HEK293 (cell line): Measurements from ENCODE around the gene PPP1R1B.
A peak's percentile ranks its signal among the peaks of the same experiment; 100 is the strongest.

ENCODE experiments used
- CTCF ChIA-PET: fragments of 350-600 bp; formaldehyde crosslinking; extraction: SDS; loops from one replicate; lab custom pipeline; 2021; ENCODE audit warnings: antibody characterized with exemption; lab: Yijun Ruan, JAX
- POLR2A ChIA-PET: fragments of 300-600 bp; formaldehyde crosslinking; extraction: SDS; loops from one replicate; lab custom pipeline; 2020; ENCODE audit warnings: antibody characterized with exemption, inconsistent platforms; lab: Yijun Ruan, JAX
- H3K27ac ChIP-seq: fragments of 200-500 bp; sonication (Bioruptor generic); 2 replicates; pipeline ENCODE4 v1.5.1; 2014; ENCODE audit warnings: low read depth, low read length, control low read depth, inconsistent platforms; ENCODE audit errors: extremely low read depth
- H3K36me3 ChIP-seq, 2 experiments: fragments of 200-500 bp in 1 of 2; sonication (Bioruptor generic) in 1 of 2; 1 replicate in 1 of 2; 2 replicates in 1 of 2; pipeline ENCODE4 v1.5.1; 2014 to 2017; ENCODE audit warnings: inconsistent platforms in 2 of 2, low read length in 2 of 2; ENCODE audit not compliant: control insufficient read depth in 2 of 2, insufficient read depth in 1 of 2
- H3K4me1 ChIP-seq: fragments of 200-500 bp; sonication (Bioruptor generic); 2 replicates; pipeline ENCODE4 v1.5.1; 2014; ENCODE audit warnings: mild to moderate bottlenecking, low read length, inconsistent platforms; ENCODE audit not compliant: control insufficient read depth, insufficient read depth
- H3K4me3 ChIP-seq: 2 replicates; pipeline ENCODE4 v1.5.1; 2011; ENCODE audit warnings: low read depth, mild to moderate bottlenecking, control low read depth, low read length, moderate library complexity
- H3K9me3 ChIP-seq: fragments of 200-500 bp; sonication (Bioruptor generic); 2 replicates; pipeline ENCODE4 v1.5.1; 2014; ENCODE audit warnings: low read depth, low read length, inconsistent platforms; ENCODE audit not compliant: control insufficient read depth, insufficient read depth
- BCL11A ChIP-seq: fragments of 450-650 bp; formaldehyde crosslinking; IDR thresholded peaks from 2 replicates; pipeline ENCODE4 v1.5.1; 2016; ENCODE audit warnings: low read depth, missing biosample characterization, missing genetic modification characterization
- HOXD13 ChIP-seq: sonication (generic); formaldehyde crosslinking; IDR thresholded peaks from 2 replicates; pipeline ENCODE4 v1.8.0; 2022; ENCODE audit warnings: missing genetic modification reagents, borderline replicate concordance
- KLF7 ChIP-seq: fragments of 450-650 bp; formaldehyde crosslinking; IDR thresholded peaks from 2 replicates; pipeline ENCODE4 v1.5.1; 2016; ENCODE audit warnings: missing biosample characterization, missing genetic modification characterization, borderline replicate concordance
- SP3 ChIP-seq: fragments of 450-650 bp; formaldehyde crosslinking; IDR thresholded peaks from 2 replicates; pipeline ENCODE4 v1.5.1; 2016; ENCODE audit warnings: missing biosample characterization, missing genetic modification characterization
- ZBTB48 ChIP-seq: fragments of 450-650 bp; formaldehyde crosslinking; IDR thresholded peaks from 2 replicates; pipeline ENCODE4 v1.5.1; 2016; ENCODE audit warnings: missing biosample characterization, missing genetic modification characterization
- ZBTB8A ChIP-seq: fragments of 450-650 bp; formaldehyde crosslinking; IDR thresholded peaks from 2 replicates; pipeline ENCODE4 v1.5.1; 2016; ENCODE audit warnings: missing biosample characterization, missing genetic modification characterization
- ZNF335 ChIP-seq: fragments of 450-650 bp; formaldehyde crosslinking; conservative IDR thresholded peaks from 2 replicates; pipeline ENCODE4 v1.5.1; 2016; ENCODE audit warnings: missing biosample characterization, missing genetic modification characterization
- ZNF350 ChIP-seq: fragments of 450-650 bp; formaldehyde crosslinking; IDR thresholded peaks from 2 replicates; pipeline ENCODE4 v1.5.0; 2017; ENCODE audit warnings: missing biosample characterization, mild to moderate bottlenecking, missing genetic modification characterization
- ZNF510 ChIP-seq: fragments of 450-650 bp; formaldehyde crosslinking; IDR thresholded peaks from 2 replicates; pipeline ENCODE4 v1.5.1; 2018; ENCODE audit warnings: mild to moderate bottlenecking, missing genetic modification characterization, missing biosample characterization; ENCODE audit not compliant: insufficient replicate concordance
- ZNF558 ChIP-seq: fragments of 450-650 bp; formaldehyde crosslinking; IDR thresholded peaks from 2 replicates; pipeline ENCODE4 v1.5.1; 2016; ENCODE audit warnings: missing biosample characterization, missing genetic modification characterization
- ZNF561 ChIP-seq: fragments of 450-650 bp; IDR thresholded peaks from 2 replicates; pipeline ENCODE4 v1.5.1; 2018; ENCODE audit warnings: missing biosample characterization, missing genetic modification characterization, borderline replicate concordance
- ZNF624 ChIP-seq: fragments of 450-650 bp; formaldehyde crosslinking; IDR thresholded peaks from 2 replicates; pipeline ENCODE4 v1.5.1; 2017; ENCODE audit warnings: missing biosample characterization, missing genetic modification characterization
- ZNF837 ChIP-seq: fragments of 450-650 bp; formaldehyde crosslinking; IDR thresholded peaks from 2 replicates; pipeline ENCODE4 v1.5.1; 2016; ENCODE audit warnings: missing biosample characterization, missing genetic modification characterization
- ZSCAN30 ChIP-seq: fragments of 450-650 bp; IDR thresholded peaks from 2 replicates; pipeline ENCODE4 v1.5.1; 2018; ENCODE audit warnings: missing biosample characterization, mild to moderate bottlenecking, missing genetic modification characterization, moderate library complexity
- TF ChIP-seq, protein P1 (sequence below): fragments of 450-650 bp; formaldehyde crosslinking; IDR thresholded peaks from 2 replicates; pipeline ENCODE4 v1.5.1; 2017; ENCODE audit warnings: missing biosample characterization, missing genetic modification characterization
- TF ChIP-seq, protein P2 (sequence below): fragments of 450-650 bp; formaldehyde crosslinking; IDR thresholded peaks from 2 replicates; pipeline ENCODE4 v1.5.1; 2016; ENCODE audit warnings: missing biosample characterization, missing genetic modification characterization
- TF ChIP-seq, protein P3 (sequence below): fragments of 450-650 bp; formaldehyde crosslinking; IDR thresholded peaks from 2 replicates; pipeline ENCODE4 v1.5.0; 2017; ENCODE audit warnings: missing biosample characterization, missing genetic modification characterization, borderline replicate concordance
- TF ChIP-seq, protein P4 (sequence below): fragments of 450-650 bp; formaldehyde crosslinking; IDR thresholded peaks from 2 replicates; pipeline ENCODE4 v1.5.1; 2016; ENCODE audit warnings: missing biosample characterization, missing genetic modification characterization
- TF ChIP-seq, protein P5 (sequence below): IDR thresholded peaks from 2 replicates; pipeline ENCODE4 v1.6.1; 2011; ENCODE audit warnings: mild to moderate bottlenecking, low read depth, low read length, borderline replicate concordance

PPP1R1B gene

DNA sequence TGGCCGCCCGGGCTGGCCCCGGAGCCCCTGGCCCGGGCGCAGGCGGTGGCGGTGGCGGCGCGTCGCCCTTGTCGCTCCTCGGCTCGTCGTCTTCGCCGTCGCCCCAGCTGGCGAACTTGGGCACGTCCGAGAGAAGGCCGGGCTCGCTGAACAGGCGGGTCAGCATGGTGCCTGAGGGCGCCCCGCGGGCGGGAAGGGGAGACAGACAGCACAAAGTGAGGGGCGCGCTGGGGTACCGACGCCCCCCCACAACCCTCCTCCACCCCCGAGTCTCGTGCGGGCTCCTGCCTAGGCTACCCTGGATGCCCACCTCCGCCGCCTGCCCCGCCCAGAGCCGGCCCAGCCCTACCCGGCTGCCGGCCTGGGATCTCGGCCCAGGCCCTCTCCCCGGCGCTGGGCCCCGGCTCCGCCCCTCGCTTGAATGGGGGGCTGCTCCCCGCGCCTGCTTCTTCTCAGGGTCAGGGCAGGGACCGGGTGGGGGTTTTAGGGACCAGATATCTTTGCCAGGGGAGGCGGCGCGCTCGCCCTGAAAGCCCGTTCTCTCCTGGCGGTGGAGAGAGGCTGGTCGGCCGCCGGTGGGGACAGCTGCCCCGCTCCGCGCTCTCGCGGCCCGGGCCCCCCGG lies 20.2 kb upstream of the PPP1R1B start (continued):
- TF ChIP-seq, protein P1, sequence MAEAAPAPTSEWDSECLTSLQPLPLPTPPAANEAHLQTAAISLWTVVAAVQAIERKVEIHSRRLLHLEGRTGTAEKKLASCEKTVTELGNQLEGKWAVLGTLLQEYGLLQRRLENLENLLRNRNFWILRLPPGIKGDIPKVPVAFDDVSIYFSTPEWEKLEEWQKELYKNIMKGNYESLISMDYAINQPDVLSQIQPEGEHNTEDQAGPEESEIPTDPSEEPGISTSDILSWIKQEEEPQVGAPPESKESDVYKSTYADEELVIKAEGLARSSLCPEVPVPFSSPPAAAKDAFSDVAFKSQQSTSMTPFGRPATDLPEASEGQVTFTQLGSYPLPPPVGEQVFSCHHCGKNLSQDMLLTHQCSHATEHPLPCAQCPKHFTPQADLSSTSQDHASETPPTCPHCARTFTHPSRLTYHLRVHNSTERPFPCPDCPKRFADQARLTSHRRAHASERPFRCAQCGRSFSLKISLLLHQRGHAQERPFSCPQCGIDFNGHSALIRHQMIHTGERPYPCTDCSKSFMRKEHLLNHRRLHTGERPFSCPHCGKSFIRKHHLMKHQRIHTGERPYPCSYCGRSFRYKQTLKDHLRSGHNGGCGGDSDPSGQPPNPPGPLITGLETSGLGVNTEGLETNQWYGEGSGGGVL (tag by site-specific recombination), result peak; percentile 54
- TF ChIP-seq ZNF561 (tag by site-specific recombination) (no peak), ZNF335 (tag by site-specific recombination) (peak; percentile 98), ZNF558 (tag by site-specific recombination) (no peak), ZBTB48 (tag by site-specific recombination) (peak; percentile 51), ZNF624 (tag by site-specific recombination) (no peak), BCL11A (tag by site-specific recombination) (no peak), ZBTB8A (tag by site-specific recombination) (peak; percentile 87), ZSCAN30 (tag by site-specific recombination) (peak; percentile 37; the same call in 1 of the 2 replicates)
- TF ChIP-seq, protein P2, sequence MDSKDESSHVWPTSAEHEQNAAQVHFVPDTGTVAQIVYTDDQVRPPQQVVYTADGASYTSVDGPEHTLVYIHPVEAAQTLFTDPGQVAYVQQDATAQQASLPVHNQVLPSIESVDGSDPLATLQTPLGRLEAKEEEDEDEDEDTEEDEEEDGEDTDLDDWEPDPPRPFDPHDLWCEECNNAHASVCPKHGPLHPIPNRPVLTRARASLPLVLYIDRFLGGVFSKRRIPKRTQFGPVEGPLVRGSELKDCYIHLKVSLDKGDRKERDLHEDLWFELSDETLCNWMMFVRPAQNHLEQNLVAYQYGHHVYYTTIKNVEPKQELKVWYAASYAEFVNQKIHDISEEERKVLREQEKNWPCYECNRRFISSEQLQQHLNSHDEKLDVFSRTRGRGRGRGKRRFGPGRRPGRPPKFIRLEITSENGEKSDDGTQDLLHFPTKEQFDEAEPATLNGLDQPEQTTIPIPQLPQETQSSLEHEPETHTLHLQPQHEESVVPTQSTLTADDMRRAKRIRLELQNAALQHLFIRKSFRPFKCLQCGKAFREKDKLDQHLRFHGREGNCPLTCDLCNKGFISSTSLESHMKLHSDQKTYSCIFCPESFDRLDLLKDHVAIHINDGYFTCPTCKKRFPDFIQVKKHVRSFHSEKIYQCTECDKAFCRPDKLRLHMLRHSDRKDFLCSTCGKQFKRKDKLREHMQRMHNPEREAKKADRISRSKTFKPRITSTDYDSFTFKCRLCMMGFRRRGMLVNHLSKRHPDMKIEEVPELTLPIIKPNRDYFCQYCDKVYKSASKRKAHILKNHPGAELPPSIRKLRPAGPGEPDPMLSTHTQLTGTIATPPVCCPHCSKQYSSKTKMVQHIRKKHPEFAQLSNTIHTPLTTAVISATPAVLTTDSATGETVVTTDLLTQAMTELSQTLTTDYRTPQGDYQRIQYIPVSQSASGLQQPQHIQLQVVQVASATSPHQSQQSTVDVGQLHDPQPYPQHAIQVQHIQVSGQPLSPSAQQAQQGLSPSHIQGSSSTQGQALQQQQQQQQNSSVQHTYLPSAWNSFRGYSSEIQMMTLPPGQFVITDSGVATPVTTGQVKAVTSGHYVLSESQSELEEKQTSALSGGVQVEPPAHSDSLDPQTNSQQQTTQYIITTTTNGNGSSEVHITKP (tag by site-specific recombination), result peak; percentile 64
- TF ChIP-seq, protein P3, sequence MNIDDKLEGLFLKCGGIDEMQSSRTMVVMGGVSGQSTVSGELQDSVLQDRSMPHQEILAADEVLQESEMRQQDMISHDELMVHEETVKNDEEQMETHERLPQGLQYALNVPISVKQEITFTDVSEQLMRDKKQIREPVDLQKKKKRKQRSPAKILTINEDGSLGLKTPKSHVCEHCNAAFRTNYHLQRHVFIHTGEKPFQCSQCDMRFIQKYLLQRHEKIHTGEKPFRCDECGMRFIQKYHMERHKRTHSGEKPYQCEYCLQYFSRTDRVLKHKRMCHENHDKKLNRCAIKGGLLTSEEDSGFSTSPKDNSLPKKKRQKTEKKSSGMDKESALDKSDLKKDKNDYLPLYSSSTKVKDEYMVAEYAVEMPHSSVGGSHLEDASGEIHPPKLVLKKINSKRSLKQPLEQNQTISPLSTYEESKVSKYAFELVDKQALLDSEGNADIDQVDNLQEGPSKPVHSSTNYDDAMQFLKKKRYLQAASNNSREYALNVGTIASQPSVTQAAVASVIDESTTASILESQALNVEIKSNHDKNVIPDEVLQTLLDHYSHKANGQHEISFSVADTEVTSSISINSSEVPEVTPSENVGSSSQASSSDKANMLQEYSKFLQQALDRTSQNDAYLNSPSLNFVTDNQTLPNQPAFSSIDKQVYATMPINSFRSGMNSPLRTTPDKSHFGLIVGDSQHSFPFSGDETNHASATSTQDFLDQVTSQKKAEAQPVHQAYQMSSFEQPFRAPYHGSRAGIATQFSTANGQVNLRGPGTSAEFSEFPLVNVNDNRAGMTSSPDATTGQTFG (tag by site-specific recombination), result no peak
- TF ChIP-seq, protein P4, sequence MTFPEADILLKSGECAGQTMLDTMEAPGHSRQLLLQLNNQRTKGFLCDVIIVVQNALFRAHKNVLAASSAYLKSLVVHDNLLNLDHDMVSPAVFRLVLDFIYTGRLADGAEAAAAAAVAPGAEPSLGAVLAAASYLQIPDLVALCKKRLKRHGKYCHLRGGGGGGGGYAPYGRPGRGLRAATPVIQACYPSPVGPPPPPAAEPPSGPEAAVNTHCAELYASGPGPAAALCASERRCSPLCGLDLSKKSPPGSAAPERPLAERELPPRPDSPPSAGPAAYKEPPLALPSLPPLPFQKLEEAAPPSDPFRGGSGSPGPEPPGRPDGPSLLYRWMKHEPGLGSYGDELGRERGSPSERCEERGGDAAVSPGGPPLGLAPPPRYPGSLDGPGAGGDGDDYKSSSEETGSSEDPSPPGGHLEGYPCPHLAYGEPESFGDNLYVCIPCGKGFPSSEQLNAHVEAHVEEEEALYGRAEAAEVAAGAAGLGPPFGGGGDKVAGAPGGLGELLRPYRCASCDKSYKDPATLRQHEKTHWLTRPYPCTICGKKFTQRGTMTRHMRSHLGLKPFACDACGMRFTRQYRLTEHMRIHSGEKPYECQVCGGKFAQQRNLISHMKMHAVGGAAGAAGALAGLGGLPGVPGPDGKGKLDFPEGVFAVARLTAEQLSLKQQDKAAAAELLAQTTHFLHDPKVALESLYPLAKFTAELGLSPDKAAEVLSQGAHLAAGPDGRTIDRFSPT (tag by site-specific recombination), result peak; percentile 33; the same call in 1 of the 2 replicates

DNA sequence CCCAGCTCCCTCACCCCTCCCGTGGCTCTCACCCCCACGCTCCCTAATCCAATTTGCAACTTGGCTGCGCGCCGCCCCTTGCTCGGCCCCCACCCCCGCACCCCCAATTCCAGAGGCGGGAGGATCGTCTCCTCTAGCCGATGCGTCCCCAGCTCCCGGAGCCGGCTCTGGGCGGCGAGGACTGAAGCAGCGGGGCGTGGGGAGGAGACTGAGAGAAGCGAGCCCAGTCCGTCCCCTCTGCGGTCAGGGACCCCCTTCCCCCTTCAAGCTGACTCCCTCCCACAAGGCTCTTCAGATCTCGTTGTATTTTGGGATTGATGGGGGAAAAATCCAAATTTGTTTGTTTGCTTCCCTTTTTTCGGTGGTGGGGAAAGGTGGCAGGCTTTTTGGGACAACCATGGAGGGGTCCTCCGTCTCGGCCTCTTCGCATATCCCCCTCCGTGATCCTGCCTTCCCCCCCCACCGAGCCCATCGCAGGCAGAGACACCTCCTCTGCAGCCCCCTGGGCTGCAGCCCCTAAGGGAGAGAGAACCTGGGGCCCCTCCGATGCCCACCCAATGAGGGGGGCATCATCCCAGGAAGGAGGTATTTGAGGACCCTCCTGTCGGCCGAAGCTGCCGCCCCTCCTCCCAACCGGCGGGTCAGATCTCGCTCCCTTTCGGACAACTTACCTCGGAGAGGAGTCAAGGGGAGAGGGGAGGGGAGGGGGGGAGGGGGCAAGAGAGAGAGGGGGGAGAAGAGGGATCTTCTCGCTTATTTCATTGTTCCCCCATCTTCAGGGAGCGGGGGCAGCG lies 19.5 kb upstream of the PPP1R1B start:
- no peaks in the 10 kb centered on the region for H3K9me3 ChIP-seq
- H3K27ac ChIP-seq, result no peak overlapping the region; the same call in 1 of the 2 replicates
- no peaks in the 10 kb centered on the region for H3K36me3 ChIP-seq
- peak overlapping the region; percentile 22 for H3K4me3 ChIP-seq
- peaks cover 24% of the 10 kb centered on the region for H3K4me1 ChIP-seq
- ChIA-PET POLR2A (interaction anchor here (0.6 to 0.8 kb wide), 2 partner anchors 9 to 23 kb away, joined by 3 to 6 read pairs; no protein-coding TSS in a partner anchor), CTCF (interaction anchor here (1.4 to 3.0 kb wide), 2 partner anchors 12 to 15 kb away, joined by 5 to 41 read pairs; no protein-coding TSS in a partner anchor)
- TF ChIP-seq, protein P1 (tag by site-specific recombination), result 0 out of 2 replicates have a peak, but pooled peaks have one; percentile 17
- peak; percentile 22 for TF ChIP-seq ZNF335 (tag by site-specific recombination)
- no peak for TF ChIP-seq ZNF510 (tag by site-specific recombination)
- TF ChIP-seq SP3, result 0 out of 2 replicates have a peak, but pooled peaks have one; percentile 35
- no peak for TF ChIP-seq ZNF837
- TF ChIP-seq HOXD13, result no peak
- TF ChIP-seq ZNF350 (tag by site-specific recombination), result no peak
- TF ChIP-seq KLF7 (tag by site-specific recombination), result no peak
- TF ChIP-seq, protein P5, sequence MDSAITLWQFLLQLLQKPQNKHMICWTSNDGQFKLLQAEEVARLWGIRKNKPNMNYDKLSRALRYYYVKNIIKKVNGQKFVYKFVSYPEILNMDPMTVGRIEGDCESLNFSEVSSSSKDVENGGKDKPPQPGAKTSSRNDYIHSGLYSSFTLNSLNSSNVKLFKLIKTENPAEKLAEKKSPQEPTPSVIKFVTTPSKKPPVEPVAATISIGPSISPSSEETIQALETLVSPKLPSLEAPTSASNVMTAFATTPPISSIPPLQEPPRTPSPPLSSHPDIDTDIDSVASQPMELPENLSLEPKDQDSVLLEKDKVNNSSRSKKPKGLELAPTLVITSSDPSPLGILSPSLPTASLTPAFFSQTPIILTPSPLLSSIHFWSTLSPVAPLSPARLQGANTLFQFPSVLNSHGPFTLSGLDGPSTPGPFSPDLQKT, result no peak
- 0 out of 2 replicates have a peak, but pooled peaks have one; percentile 12 for TF ChIP-seq ZBTB48 (tag by site-specific recombination)
